BE2C (cell line): ENCODE results near the gene ACSL1.

Source experiments
- DNase-seq: peaks from one replicate; pipeline ENCODE4 v3.0.0-alpha.2; 2020
- H3K27me3 ChIP-seq: fragments of 250-450 bp; sonication (Bioruptor Pico); 2 replicates; pipeline ENCODE4 v1.5.1; 2020; ENCODE audit warnings: mild to moderate bottlenecking
- H3K36me3 ChIP-seq: fragments of 250-450 bp; sonication (Bioruptor Pico); 2 replicates; pipeline ENCODE4 v1.5.1; 2020; ENCODE audit warnings: mild to moderate bottlenecking
- H3K4me1 ChIP-seq: fragments of 250-450 bp; sonication (Bioruptor Pico); 2 replicates; pipeline ENCODE4 v1.5.1; 2020
- H3K4me3 ChIP-seq: 2 replicates; pipeline ENCODE4 v1.5.1; 2011; ENCODE audit warnings: low read depth, low read length
- H3K9me3 ChIP-seq: fragments of 250-450 bp; sonication (Bioruptor Pico); 2 replicates; pipeline ENCODE4 v1.5.1; 2020
- TF ChIP-seq, protein P1 (sequence below): IDR thresholded peaks from 2 replicates; pipeline ENCODE4 v1.5.1; 2012; ENCODE audit warnings: mild to moderate bottlenecking, low read depth, low read length

The ACSL1 gene

DNA sequence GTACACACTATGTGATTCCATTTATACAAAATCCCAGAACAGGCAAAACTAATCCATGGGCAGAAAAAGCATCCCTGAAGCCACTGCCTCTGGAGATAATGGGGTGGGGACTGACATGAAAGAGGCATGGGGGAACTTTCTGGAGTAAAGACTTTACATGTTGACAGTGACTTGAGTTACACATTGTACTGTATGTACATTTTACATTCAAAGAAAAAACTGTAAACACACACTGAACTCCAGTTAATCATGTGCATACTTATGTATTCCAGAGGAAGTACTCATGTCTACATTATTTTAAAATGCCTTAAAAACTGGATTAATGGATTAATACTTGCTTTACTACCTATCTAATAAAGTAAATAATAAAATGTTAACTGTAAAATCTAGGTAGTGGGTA is 113.4 kb downstream of the ACSL1 start:
- H3K4me1 ChIP-seq: no peaks in the 10 kb centered on the region
- H3K36me3 ChIP-seq: peaks cover 81% of the 10 kb centered on the region
- TF ChIP-seq, protein P1, sequence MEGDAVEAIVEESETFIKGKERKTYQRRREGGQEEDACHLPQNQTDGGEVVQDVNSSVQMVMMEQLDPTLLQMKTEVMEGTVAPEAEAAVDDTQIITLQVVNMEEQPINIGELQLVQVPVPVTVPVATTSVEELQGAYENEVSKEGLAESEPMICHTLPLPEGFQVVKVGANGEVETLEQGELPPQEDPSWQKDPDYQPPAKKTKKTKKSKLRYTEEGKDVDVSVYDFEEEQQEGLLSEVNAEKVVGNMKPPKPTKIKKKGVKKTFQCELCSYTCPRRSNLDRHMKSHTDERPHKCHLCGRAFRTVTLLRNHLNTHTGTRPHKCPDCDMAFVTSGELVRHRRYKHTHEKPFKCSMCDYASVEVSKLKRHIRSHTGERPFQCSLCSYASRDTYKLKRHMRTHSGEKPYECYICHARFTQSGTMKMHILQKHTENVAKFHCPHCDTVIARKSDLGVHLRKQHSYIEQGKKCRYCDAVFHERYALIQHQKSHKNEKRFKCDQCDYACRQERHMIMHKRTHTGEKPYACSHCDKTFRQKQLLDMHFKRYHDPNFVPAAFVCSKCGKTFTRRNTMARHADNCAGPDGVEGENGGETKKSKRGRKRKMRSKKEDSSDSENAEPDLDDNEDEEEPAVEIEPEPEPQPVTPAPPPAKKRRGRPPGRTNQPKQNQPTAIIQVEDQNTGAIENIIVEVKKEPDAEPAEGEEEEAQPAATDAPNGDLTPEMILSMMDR: no peak
- no peaks in the 10 kb centered on the region for H3K27me3 ChIP-seq
- DNase-seq: no peak
- H3K4me3 ChIP-seq: no peak overlapping the region
- H3K9me3 ChIP-seq: no peaks in the 10 kb centered on the region

DNA sequence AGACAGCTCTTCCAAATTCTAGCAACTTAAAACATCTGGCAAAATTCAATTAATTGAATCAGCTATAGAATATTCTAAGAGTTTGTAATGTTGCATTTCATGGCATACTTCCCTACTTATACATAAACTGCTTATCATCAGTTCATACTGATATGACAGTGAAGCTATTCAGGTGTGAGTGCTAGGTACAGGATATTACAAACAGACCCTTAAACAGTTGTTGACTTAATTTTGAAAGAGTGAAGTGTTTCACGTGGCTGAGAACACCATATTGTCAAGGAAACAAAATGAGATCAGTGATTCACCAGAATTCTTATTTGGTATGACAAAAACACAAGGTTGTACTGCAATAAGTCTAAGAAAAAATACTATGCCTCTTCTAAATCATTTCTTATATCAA is 119.3 kb downstream of the ACSL1 start:
- no peak overlapping the region for H3K4me3 ChIP-seq
- H3K36me3 ChIP-seq: peaks cover 90% of the 10 kb centered on the region

DNA sequence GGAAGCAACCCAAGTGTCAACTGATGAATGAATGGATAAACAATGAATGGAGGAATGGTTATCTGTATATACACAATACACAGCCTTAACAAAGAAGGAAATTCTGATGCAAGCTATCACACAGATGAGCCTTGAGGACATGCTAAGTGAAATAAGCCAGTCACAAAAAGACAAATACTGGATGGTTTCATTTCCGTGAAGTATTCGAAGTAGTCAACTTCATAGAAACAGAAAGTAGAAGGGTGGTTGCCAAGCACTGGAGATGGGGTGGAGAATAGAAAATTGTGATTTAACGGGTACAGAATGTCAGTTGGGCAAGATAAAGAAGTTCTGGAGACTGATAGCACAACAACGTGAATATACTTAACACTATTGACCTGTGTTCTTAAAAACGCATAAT is 120.1 kb downstream of the ACSL1 start:
- H3K9me3 ChIP-seq: no peaks in the 10 kb centered on the region
- TF ChIP-seq, protein P1: no peak
- H3K4me1 ChIP-seq: no peaks in the 10 kb centered on the region
- no peaks in the 10 kb centered on the region for H3K27me3 ChIP-seq
- no peak overlapping the region for H3K4me3 ChIP-seq
- peaks cover 90% of the 10 kb centered on the region for H3K36me3 ChIP-seq
- DNase-seq: no peak

More for the DNA sequence above, 119.3 kb downstream of the ACSL1 start:
- no peaks in the 10 kb centered on the region for H3K27me3 ChIP-seq
- TF ChIP-seq, protein P1: no peak
- no peaks in the 10 kb centered on the region for H3K4me1 ChIP-seq
- no peaks in the 10 kb centered on the region for H3K9me3 ChIP-seq
- DNase-seq: no peak
